HG02759 (cell line): ENCODE data around the gene NTF4.
"Not testable (repeated sequence)": the region's sequence is repeated elsewhere in the genome, so short reads cannot be mapped to it uniquely, and the experiment has no call there.

Experiments
- ATAC-seq: cut with Tn5 transposase; IDR thresholded peaks from one replicate; pipeline ENCODE4 v1.9.1; 2021; ENCODE audit warnings: mild to moderate bottlenecking, moderate library complexity; ENCODE audit not compliant: unreplicated experiment

NTF4 gene

DNA sequence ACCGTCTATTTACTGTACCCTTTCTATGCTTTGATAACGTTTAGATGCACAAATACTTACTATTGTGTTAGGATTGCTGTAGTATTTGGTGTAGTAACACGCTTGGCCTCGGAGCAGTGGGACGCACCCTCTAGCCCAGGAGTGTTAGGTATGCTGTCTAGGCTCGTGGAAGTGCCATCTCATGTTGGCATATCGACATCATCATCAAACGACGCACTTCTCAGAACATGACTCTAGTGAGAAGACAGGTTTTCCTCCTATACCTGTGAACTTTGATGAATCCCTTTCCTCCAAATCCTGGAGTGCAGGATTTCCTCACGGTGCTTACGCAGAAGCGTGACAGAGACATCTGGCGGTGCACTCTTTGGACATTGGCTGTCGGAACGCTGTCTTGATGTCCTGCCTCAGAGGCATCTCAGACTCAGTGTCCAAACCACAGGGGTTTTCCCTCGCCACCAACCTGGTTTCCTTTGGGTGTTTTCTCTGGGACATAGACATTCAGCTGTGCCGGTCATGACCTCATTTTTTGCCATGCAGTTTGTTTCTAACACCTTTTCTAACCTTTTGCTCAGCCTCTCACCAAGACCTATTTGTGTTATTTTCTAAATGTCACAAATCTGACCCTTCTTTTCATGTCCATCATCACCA, 26.9 kb upstream of the NTF4 start:
- no peak for ATAC-seq

DNA sequence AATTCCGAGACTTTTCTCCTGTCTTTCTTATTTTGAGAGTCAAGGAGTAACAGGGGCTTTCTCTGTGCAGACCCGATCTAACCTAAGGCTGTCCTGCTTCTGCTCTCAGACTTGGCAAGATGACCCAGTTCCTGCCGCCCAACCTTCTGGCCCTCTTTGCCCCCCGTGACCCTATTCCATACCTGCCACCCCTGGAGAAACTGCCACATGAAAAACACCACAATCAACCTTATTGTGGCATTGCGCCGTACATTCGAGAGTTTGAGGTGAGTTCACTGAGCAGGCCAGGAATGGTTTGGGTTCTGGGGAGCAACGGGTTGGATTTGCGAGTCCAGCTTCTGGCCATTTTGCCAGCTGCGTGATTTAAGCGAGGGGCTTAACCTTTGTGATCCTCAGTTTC, 21.7 kb upstream of the NTF4 start:
- no peak for ATAC-seq

DNA sequence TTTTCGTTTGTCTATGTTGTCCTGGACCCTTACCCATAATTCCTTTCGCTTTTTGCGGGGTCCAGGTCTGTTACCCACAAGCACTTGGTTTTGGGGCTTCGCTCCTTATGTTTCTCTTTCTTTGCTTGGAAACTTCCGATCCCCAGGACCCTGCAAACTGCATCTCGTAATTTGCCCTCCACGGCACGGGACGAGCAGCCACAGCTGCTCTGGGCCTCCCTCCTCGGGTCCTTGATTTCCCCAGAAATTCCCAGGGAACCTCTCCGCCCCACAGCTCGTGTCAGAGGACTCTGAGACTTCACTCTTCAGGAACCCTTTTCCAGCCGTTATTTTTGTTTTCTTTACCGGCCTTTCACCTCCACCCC, 21.2 kb upstream of the NTF4 start:
- no peak for ATAC-seq

GRCh38 chr19:49085020-49085867, 20.6 kb upstream of the NTF4 start, which contains the start of gene SNRNP70:
TSS of gene SNRNP70 (plus strand) at chr19:49085451. CDS start at chr19:49086415, 964 bp downstream.
- ATAC-seq = peak; percentile 95

GRCh38 chr19:49084206-49085019, 19.8 kb upstream of the NTF4 start:
- ATAC-seq = no peak

DNA sequence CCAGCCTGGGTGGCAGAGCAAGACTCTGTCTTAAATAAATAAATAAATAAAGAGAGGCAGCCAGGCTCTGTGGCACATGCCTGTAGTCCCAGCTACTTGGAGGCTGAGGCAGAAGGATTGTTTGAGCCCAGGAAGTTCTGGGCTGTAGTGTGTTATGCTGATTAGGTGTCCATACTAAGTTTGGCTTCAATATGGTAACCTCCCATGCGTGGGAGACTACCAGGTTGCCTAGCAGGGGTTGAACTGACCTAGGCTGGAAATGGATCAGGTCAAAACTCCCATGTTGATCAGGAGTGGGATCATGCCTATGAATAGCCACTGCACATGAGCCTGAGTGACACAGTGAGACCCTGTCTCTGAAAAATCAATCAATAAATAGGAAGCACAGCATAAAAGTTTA, 16.7 kb upstream of the NTF4 start:
- no peak for ATAC-seq

DNA sequence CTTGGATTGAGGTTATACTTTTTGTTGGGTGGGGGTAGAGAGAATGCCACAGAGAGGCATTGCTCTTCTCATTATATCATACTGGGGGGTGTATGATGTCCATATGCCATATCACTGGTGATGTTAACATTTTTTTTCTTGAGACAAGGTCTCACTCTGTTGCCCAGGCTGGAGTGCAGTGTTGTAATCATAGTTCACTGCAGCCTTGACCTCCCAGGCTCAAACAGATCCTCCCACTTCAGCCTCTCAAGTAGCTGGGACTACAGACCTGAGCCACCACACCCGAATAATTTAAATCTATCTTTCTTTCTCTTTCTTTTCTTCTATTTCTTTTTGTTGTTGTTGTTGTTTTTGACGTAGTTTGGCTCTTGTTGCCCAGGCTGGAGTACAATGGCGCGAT, 15.8 kb upstream of the NTF4 start:
- no peak for ATAC-seq

GRCh38 chr19:49074869-49075268, 10.3 kb upstream of the NTF4 start:
- not testable (repeated sequence) for ATAC-seq

GRCh38 chr19:49073514-49074378, 9.1 kb upstream of the NTF4 start:
- ATAC-seq = no peak

- ATAC-seq = no peak
Observed at GRCh38 chr19:49071860-49072547, 7.4 kb upstream of the NTF4 start.

DNA sequence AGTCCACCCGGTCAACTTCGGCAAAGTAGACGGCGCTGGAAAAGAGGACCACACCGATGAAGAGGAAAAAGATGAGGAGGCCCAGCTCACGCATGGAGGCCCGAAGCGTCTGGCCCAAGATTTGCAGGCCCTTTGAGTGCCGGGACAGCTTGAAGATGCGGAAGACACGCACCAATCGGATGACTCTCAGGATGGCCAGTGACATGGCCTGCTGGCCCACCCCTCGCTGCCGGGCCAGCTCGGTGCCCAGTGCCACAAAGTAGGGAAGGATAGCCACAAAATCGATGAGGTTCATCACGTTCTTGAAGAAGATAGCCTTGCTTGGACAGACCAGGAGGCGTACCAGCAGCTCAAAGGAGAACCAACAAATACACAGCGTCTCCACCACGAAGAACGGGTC, 5.8 kb upstream of the NTF4 start:
- no peak for ATAC-seq

DNA sequence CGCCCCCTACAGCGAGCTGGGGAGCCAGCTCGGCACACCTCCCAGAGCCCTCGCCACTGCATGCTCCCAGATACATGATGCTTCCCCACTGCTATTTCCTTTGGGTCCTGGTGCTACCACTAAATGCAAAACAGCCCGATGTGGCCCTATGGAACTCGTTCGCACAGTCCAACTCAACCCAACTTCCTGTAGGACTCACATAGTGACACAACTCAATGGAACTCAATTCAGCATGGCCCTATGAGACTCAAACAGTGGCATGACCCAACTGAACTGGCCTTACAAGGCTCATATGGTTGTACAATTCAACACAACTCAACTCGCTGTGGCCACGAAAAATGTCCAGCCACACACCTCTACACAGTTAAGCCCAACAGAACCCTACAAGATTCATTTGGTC, 4.4 kb upstream of the NTF4 start:
- ATAC-seq = no peak

- ATAC-seq = no peak
Observed at GRCh38 chr19:49067554-49067953, 2.9 kb upstream of the NTF4 start.

DNA sequence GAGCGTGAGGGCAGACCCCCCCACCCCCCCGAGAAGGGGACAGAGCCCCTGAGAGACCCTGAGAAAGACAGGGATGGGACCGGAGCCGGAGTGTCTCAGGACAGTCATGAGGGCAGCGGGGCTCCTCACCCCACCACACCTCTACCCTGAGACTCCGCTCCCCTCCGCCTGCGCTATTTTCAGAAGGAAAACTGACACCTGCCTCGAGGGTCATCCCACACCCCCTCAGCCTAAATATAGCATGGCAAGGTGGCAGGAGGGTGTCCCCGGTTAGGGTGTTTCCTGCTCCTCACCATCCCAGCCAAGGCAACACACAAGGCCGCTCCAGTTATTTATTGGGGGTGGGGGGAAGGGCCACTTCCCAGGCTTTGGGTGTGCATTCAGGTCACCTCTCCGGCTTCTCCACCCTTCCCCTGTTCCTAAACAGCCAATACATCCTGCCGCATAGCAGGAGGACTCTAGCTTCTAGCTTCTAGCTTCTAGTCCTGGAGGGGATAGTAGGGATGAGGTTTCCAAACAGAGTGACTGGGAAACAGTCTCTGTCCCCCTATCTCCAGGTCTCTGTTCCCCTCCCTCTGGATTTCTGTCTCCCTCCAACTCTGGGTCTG, 1.4 kb upstream of the NTF4 start:
- ATAC-seq = no peak

DNA sequence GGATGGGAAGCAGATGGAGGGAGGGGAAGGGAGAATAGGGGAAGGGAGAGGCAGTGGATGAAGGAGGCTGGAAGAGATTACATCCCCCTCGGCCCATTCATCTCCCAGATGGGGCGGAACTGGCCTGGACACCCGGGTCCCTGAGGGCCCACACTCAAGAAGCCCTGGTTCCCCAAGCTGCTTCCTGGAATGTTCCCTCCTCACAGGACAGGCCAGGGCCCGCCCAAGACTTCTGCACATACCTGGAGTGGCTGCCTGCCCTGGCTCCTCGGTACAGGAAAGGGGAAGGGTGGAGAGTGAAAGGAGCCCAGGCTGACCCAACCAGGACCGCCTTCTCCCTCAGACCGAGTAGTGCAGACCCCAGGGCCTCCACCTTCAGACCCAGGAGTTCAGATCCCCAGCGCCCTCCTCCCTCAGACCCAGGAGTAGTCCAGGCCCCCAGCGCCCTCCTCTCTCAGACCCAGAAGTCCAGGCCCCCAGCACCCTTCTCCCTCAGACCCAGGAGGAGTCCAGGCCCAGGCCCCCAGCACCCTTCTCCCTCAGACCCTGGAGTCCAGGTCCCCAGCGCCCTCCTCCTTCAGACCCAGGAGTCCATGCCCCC, 489 bp downstream of the NTF4 start:
- no peak for ATAC-seq

- ATAC-seq = no peak
Observed at GRCh38 chr19:49061445-49061844, 3.2 kb downstream of the NTF4 start.

- no peak for ATAC-seq
Observed at GRCh38 chr19:49061000-49061399, 3.6 kb downstream of the NTF4 start.

GRCh38 chr19:49059053-49059452, 5.6 kb downstream of the NTF4 start:
- ATAC-seq = no peak

GRCh38 chr19:49058562-49058961, 6.1 kb downstream of the NTF4 start:
- no peak for ATAC-seq
